HG03460 (cell line): ENCODE results near the gene KRT84.
"Not testable (repeated sequence)": the region's sequence is repeated elsewhere in the genome, so short reads cannot be mapped to it uniquely, and the experiment has no call there.

ENCODE experiments used
- ATAC-seq: cut with Tn5 transposase; IDR thresholded peaks from one replicate; pipeline ENCODE4 v1.9.1; 2021; ENCODE audit not compliant: unreplicated experiment

KRT84 gene

DNA sequence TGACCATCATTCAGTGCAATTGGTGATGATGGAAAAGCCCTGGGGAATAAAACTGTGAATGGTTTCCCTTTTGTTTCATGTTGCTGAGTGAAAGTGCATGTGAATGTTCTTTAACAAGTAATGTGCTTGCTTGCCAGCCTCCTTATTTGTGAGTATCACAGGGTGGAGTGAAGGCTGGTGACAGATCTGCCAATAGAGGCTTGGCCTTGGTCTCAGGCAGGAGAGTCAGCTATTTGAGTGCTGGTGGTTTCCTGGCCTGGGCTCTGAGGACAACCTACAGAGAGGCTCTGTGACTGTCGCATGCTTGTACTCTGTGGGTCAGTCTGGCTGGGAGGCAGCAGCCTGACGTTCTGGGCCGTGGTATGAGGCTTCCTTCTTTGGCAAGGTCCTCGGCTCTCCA, 38.9 kb downstream of the KRT84 start:
- ATAC-seq: no peak

DNA sequence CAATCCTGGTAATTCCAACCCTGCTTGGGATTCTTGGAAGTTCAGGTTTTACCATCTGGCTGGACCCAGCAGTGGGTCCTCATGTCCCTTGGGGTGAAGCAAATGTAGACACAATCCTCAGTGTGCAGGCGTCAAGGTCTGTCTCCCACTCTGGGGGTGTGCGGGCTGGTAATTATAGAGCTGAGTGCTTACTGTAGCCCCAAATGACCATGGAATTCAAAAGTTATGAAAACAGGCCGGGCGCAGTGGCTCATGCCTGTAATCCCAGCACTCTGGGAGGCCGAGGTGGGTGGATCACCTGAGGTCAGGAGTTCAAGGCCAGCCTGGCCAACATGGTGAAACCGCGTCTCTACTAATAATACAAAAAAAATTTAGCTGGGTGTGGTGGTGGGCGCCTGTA, 40.4 kb downstream of the KRT84 start:
- not testable (repeated sequence) for ATAC-seq

DNA sequence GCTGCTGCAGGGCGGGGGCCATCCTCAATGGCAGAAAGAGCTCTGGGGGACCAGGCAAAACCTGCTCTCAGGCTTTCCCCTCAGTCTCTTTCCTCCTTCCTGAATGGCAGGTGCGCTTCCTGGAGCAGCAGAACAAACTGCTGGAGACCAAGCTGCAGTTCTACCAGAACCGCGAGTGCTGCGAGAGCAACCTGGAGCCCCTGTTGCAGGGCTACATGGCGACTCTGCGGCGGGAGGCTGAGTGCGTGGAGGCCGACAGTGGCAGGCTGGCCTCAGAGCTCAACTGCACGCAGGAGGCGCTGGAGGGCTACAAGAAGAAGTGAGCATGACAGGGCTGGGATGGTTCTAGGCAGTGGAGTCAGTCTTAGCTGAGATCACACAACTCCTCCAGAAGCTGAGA, 41.3 kb downstream of the KRT84 start:
- no peak for ATAC-seq

DNA sequence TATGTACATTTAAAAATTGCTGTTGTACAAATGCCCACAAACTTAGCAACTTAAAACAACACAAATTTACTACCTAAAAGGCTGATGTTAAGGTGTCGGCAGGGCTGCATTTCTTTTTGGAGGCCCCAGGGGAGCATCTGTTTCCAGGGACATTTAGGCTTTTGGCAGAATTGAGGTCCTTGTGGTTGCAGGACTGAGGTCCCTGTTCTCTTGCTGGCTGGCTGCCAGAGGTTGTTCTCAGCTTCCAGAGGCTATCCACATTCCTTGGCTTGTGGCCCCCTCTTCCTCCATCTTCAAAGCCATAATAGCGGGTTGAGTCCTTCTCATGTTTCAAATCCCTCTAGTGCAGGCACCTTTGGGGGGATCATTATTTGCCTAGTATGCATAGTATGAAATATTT, 41.9 kb downstream of the KRT84 start:
- ATAC-seq: no peak

DNA sequence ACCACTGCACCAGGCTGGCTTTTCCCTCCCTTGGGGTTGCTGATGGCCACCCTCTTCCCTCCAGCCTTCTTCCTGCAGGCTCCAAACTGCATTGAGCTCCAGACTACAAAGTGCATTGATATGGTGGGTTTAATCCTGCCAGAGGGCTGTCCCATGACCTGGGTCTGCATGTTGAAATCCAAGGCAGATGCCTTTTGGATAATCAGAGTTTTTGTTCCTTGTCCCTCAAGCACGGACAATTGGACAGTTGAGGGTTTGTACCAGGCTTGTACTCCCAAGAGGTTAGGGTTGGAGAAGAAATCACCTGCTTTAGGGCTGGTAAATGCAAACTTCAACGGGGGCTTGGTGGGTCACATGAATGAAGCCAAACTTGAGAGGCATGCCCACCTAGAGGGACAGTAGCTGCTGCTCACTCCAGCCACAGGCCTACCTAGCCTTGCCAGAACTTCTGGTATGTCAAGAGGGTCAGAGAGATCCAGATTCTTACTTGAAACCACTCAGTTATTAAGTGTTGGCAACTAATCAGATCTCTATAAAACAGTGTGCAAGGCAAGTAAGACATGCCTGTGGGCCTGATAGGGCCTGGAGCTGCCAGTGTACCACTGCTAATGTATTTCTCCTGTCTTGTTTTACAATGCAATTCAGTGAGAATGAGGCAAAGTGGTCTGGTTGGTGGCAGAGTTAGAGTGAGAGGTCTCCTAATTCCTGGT, 42.5 kb downstream of the KRT84 start:
- no peak for ATAC-seq

DNA sequence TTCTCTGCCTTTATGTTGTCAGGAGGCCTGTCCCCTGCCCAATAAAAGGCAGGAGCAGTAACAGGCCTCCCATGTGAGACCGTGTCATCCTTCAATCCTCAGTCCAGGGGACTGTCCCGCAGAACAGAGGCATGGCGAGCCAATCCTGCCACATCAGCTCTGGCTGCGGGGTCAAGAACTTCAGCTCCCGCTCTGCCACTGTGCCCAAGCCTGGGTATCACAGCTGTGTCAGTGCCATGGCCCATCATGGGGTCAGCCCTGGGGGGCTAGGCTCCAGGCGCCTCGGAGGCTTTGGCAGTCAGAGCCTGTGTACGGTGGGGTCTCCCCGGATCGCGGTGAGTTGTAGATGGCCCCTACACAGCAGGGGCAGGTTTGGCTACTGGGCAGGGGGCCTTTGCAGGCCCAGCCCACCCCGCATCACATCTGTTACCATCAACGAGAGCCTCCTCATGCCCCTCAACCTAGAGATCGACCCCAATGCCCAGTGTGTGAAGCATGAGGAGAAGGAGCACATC, 44.3 kb downstream of the KRT84 start:
- ATAC-seq: no peak

DNA sequence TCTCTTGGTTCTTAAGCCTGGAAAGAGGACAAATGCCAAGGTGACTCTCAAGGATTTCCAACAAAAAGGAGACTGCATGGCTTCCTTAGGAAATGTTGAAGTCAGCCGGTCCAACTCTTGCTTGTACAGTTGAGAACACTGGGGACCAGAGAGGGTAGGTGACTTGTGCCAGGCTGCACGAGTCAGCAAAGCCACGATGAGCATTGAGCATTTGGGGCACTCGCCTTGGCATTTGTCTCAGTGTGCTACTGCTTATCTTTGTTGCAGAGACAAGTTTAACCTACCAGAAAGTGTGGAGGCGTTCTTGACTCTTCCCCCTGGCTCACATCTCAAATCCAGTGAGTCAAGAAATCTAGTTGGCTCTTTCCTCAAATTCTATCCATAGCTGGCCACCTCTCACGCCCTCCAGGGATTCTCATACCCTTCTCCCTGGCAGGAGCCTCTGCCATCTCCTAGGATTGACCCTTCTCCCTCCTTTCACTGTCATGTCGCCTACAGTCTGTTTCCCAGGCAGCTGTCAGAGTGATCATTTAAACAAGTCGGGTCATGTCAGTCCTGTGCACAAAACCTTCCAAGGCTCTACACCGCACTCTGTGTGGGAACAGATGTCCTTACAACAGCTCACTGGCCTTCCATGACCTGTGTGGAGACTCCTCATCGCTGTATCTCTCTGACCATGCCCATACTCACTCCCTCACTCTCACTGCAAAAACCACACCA, 47.1 kb downstream of the KRT84 start:
- ATAC-seq: no peak

DNA sequence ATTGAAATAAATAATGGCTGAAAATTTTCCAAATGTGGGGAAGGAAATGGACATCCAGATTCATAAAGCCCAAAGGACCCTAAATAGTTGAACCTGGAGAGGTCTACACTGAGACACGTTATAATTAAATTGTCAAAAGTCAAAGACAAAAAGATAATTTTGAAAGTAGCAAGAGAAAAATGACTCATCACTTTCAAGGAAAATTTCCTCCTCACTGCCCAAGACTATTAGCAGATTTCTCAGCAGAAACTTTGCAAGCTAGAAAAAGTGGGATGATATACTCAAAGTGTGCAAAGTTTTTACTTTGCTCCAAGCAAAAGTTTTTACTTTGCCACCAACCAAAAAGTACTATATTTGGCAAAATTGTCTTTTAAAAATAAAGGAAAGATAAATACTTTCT, 48.4 kb downstream of the KRT84 start:
- ATAC-seq: no peak

DNA sequence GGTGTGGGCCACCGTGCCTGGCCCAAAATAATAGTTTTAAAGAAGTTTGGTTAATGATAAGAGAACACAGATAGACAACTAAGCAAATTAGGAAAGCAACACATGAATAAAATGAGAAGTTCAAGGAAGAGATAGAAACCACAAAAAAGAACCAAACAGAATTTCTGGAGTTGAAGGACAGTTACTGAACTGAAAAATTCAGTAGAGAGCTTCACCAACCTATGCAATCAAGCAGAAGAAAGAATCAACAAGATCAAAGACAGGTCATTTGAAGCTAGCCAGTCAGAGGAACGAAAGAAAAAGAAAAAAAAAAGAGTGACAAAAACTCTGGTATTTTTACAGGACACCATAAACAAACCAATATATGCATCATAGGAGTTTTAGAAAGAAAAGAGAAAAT, 48.8 kb downstream of the KRT84 start:
- ATAC-seq: no peak

DNA sequence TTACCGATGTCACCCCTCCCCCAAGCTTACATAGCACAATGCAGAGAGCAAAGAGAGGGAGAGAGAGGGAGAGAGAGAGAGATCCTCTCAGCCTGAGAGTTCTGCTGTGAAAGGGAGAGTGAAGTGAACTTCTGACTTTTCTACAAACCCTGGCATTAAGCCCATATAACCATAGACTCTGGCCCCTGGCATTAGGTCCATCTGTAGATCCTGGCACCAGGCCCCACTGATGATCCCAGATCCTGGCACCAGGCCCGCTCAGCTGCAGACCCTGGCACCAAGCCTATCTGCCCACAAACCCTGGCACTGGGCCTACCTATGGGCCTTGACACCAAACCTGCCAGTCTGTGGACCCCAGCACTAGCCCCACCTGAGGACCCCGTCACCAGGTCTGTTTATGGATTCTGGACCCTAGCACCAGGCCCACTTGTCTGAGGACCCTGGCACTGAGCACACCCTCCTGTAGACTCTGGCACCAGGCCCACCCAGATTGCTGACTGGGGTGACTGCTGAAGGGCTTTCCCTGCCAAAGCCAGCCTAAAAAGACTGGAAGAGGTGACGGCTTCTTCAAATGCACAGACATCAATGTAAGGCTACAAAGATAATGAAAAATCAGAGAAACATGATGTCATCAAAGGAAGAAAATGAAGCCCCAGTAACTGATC, 49.7 kb downstream of the KRT84 start:
- no peak for ATAC-seq

DNA sequence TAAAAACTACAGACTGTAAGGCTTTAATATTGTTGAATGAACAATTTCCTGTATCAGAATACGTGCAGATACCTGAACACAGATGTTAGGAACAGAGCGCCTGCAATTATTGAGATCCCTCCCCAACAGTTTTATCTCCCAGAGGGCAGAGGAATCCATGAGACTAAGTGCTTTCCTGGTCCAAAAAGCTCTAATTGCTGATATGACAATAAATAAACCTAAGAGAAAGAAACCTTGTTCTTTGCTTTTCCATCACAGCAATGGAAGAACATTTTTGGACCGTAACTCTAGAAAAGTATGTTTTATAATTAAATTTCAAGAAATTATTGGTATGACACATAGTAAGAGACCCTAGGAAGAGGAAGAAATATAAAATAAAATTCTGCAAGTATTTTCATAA, 51.3 kb downstream of the KRT84 start:
- no peak for ATAC-seq

DNA sequence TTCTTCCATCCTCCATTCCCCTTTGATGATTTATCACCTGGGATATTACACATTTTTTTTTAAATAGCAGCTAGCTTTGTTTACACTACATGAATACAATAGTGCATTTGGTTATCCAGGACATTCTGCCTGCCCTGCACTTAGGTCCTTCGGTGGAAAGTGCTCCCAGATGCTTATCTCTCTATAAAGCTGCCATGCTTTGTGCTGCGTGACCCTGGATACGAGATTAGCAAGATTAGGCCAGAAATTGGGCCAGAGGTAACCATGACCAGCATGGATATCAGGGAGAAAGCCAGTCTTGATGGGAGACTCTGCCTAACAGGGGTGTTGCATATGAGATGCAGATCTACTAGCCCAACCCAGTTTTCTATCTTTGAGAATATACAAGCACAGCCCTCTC, 52.1 kb downstream of the KRT84 start:
- ATAC-seq: no peak

DNA sequence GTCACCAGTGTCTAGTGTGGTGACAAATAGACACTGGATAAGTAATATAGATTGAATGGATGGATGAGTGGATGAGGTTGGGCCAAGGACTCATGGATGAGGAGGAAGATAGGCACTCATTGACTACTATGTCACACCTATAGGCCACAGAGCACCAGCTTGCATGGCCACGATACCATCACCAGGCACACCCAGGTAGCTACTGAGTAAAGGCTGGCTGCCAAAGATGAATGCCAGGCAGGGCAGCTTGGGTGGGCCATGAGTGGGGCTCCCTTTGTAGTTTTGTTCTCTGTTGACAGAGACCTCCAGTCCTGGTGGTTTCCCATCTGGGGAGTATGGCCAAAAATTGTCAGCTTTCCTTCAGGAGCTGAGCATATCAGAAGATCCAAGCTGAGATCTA, 53.1 kb downstream of the KRT84 start:
- no peak for ATAC-seq

DNA sequence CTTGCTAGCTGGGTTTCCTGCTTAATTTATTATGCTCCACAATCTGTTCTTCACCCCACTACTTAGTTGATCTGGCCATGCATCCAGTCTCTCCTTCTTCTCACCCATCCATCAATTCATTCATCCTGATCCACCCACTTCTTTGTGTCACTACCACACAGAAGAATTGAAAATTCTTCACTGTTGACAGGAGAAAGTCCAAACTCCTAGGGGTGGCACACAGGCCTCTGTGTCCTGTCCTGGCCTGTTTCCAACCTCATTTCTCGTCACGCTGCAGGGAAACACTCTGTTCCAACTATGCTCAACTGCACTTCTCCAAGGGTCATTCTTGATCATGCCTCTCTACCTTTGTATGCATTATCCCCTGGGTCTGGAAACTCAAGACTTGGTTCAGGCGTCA, 53.6 kb downstream of the KRT84 start:
- ATAC-seq: no peak

DNA sequence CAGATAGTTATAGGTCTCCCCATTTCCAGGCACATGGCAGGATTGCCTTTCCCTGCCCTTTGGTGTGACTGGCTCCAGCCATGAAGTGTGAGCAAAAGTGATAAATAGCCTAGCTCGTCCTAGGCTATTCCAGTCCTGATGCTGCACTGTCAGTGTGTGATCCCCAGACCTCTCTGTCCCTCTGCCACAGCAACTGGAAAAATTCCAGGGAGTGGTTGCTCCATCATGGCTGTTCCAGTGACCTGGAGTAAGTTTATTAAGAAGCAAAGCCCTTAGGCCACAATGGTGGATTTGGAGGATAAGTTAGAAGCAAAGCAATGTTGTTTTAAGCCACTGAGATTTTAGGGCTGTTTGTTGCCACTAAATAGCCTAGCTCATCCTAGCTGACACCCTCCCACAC, 54.4 kb downstream of the KRT84 start:
- ATAC-seq: no peak

DNA sequence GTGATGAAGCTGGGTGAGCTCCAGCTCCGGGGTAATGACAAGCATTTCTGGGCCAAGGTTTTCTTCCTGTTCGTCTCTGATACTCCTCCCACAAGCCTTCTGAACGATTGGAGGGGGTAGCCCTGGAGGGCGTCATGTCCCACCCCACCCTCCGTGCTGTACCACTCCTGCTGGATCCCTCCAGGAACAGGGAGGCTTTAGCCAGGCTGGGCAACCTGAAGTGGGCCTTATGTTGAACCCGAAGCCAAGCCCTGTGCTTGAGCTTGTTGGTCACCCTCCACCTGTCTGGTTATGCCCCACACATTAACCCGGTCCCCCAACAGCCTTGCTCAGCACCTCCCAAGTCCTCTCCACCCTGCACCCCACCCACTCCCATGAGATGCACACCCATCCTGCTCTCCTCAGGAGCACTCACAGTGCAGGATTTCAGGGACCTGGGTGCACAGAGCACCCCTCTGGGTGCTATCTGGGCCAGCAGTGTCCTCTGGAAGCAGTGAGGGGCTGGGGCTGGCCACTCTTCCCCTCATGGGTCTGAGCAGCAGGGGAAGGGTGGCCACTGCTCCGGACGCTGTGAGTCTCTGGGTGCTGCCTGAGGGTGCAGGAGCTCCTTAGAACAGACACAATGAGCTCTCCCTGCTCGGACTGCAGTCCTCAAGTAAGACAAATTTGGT, 57.5 kb downstream of the KRT84 start:
- no peak for ATAC-seq
